ENCODE results near the gene REEP6. TPM values are rescaled to one million over a fixed set of nuclear protein-coding genes. Genes with fewer than 3 reads are reported as not detected.

REEP6 gene
- total RNA-seq, 4 donors from 2014 or later, result 0.76 to 3.0 (median 0.77) TPM; not detected in 1

DNA sequence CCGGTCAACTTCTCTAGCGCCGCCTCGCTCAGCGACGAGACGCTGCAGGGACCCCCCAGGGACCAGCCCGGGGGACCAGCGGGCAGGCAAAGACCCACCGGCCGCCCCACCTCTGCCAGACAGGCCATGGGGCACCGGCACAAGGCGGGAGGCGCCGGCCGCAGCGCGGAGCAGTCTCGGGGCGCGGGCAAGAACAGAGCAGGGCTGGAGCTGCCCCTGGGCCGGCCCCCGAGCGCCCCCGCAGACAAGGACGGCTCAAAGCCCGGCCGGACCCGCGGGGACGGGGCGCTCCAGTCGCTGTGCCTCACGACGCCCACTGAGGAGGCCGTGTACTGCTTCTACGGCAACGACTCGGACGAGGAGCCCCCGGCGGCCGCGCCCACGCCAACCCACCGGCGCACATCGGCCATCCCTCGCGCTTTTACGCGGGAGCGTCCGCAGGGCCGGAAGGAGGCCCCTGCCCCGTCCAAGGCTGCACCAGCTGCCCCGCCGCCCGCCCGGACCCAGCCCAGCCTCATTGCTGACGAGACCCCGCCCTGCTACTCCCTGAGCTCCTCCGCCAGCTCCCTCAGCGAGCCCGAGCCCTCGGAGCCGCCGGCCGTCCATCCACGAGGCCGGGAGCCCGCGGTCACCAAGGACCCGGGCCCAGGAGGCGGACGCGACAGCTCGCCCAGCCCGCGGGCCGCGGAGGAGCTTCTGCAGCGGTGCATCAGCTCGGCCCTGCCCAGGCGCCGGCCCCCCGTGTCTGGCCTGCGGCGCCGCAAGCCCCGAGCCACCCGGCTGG lies 23.3 kb upstream of the REEP6 start:
- intact Hi-C loops (cut with DNase I; ENCODE audit: low total_unique reads), result no loop called here
- peaks cover 32 to 40% of the 10 kb centered on the region in 2 donors for H3K27me3 ChIP-seq
- TF ChIP-seq POLR2A (IDR thresholded peaks at IDR 0.05), result no peak
- TF ChIP-seq, protein P1, sequence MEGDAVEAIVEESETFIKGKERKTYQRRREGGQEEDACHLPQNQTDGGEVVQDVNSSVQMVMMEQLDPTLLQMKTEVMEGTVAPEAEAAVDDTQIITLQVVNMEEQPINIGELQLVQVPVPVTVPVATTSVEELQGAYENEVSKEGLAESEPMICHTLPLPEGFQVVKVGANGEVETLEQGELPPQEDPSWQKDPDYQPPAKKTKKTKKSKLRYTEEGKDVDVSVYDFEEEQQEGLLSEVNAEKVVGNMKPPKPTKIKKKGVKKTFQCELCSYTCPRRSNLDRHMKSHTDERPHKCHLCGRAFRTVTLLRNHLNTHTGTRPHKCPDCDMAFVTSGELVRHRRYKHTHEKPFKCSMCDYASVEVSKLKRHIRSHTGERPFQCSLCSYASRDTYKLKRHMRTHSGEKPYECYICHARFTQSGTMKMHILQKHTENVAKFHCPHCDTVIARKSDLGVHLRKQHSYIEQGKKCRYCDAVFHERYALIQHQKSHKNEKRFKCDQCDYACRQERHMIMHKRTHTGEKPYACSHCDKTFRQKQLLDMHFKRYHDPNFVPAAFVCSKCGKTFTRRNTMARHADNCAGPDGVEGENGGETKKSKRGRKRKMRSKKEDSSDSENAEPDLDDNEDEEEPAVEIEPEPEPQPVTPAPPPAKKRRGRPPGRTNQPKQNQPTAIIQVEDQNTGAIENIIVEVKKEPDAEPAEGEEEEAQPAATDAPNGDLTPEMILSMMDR (IDR thresholded peaks at IDR 0.05), result no peak
- no peaks in the 10 kb centered on the region for H3K36me3 ChIP-seq
- peaks cover 12 to 53% of the 10 kb centered on the region in 2 donors for H3K4me1 ChIP-seq
- H3K9me3 ChIP-seq, result no peaks in the 10 kb centered on the region
- no peak for DNase-seq
- H3K27ac ChIP-seq, result no peak overlapping the region
- H3K4me3 ChIP-seq, result no peak overlapping the region

DNA sequence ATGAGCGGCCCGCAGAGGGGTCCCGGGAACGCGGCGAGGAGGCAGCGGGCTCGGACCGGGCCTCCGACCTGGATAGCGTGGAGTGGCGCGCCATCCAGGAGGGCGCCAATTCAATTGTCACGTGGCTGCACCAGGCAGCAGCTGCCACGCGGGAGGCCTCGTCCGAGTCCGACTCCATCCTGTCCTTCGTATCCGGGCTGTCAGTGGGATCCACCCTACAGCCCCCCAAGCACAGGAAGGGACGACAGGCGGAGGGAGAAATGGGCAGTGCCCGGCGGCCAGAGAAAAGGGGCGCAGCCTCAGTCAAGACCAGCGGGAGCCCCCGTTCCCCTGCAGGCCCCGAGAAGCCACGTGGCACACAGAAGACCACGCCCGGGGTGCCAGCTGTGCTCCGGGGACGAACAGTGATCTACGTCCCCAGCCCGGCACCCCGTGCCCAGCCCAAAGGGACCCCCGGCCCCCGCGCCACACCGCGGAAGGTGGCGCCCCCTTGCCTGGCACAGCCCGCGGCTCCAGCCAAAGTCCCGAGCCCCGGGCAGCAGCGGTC lies 22.6 kb upstream of the REEP6 start:
- H3K4me3 ChIP-seq, result no peak overlapping the region
- no peak for DNase-seq
- intact Hi-C loops (cut with DNase I; ENCODE audit: low total_unique reads), result no loop called here
- TF ChIP-seq POLR2A (IDR thresholded peaks at IDR 0.05), result no peak
- TF ChIP-seq, protein P1 (IDR thresholded peaks at IDR 0.05), result no peak
- H3K9me3 ChIP-seq, result no peaks in the 10 kb centered on the region
- no peaks in the 10 kb centered on the region for H3K36me3 ChIP-seq
- H3K27me3 ChIP-seq, result peaks cover 32 to 43% of the 10 kb centered on the region in 2 donors
- no peak overlapping the region for H3K27ac ChIP-seq
- H3K4me1 ChIP-seq, result peaks cover 12 to 53% of the 10 kb centered on the region in 2 donors

DNA sequence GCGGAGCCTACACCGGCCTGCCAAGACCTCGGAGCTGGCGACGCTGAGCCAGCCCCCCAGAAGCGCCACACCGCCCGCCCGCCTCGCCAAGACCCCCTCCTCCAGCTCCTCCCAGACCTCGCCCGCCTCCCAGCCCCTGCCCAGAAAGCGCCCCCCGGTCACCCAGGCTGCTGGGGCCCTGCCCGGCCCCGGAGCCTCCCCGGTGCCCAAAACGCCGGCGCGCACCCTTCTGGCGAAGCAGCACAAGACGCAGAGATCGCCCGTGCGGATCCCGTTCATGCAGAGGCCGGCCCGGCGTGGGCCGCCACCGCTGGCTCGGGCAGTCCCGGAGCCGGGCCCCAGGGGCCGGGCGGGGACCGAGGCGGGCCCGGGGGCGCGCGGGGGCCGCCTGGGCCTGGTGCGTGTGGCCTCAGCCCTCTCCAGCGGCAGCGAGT lies 22.1 kb upstream of the REEP6 start:
- Histone ChIP-seq H3K36me3 (no peaks in the 10 kb centered on the region), H3K4me1 (peaks cover 12 to 53% of the 10 kb centered on the region in 2 donors), H3K27me3 (peaks cover 32 to 44% of the 10 kb centered on the region in 2 donors), H3K27ac (no peak overlapping the region), H3K9me3 (no peaks in the 10 kb centered on the region), H3K4me3 (no peak overlapping the region)
- TF ChIP-seq, protein P1 (IDR thresholded peaks at IDR 0.05), result no peak
- TF ChIP-seq POLR2A (IDR thresholded peaks at IDR 0.05), result no peak
- DNase-seq, result no peak
- intact Hi-C loops (cut with DNase I; ENCODE audit: low total_unique reads), result no loop called here

DNA sequence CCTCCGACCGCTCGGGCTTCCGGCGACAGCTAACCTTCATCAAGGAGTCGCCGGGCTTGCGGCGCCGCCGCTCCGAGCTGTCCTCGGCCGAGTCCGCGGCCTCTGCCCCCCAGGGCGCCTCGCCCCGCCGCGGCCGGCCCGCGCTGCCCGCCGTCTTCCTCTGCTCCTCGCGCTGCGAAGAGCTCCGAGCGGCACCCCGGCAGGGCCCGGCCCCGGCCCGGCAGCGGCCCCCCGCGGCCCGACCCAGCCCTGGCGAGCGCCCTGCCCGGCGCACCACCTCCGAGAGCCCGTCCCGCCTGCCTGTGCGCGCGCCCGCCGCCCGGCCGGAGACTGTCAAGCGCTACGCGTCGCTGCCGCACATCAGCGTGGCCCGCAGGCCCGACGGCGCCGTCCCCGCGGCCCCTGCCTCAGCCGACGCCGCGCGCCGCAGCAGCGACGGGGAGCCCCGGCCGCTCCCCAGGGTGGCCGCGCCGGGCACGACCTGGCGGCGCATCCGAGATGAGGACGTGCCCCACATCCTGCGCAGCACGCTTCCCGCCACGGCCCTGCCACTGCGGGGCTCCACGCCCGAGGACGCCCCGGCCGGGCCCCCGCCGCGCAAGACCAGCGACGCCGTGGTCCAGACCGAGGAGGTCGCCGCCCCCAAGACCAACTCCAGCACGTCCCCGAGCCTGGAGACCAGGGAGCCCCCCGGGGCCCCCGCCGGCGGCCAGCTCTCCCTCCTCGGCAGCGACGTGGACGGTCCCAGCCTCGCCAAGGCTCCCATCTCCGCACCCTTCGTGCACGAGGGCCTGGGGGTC lies 21.5 kb upstream of the REEP6 start:
- no peaks in the 10 kb centered on the region for H3K9me3 ChIP-seq
- H3K4me1 ChIP-seq, result peaks cover 12 to 53% of the 10 kb centered on the region in 2 donors
- DNase-seq, result no peak
- peaks cover 32 to 44% of the 10 kb centered on the region in 2 donors for H3K27me3 ChIP-seq
- TF ChIP-seq, protein P1 (IDR thresholded peaks at IDR 0.05), result no peak
- TF ChIP-seq POLR2A (IDR thresholded peaks at IDR 0.05), result no peak
- H3K36me3 ChIP-seq, result no peaks in the 10 kb centered on the region
- H3K27ac ChIP-seq, result no peak overlapping the region
- peak overlapping the region in 1 of 2 donors; percentile 35 for H3K4me3 ChIP-seq
- intact Hi-C loops (cut with DNase I; ENCODE audit: low total_unique reads), result no loop called here

DNA sequence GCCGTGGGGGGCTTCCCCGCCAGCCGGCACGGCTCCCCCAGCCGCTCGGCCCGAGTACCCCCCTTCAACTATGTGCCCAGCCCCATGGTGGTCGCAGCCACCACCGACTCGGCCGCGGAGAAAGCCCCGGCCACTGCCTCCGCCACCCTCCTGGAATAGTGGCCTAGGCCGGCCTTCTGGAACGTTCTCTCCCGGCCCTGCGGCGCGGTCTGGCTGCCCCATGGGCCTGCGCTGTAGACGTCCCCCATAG lies 21.0 kb upstream of the REEP6 start:
- Histone ChIP-seq H3K27ac (no peak overlapping the region), H3K36me3 (no peaks in the 10 kb centered on the region), H3K9me3 (no peaks in the 10 kb centered on the region), H3K4me1 (peaks cover 12 to 53% of the 10 kb centered on the region in 2 donors), H3K4me3 (peak overlapping the region; percentile 8 to 35), H3K27me3 (peaks cover 32 to 44% of the 10 kb centered on the region in 2 donors)
- intact Hi-C loops (cut with DNase I; ENCODE audit: low total_unique reads), result no loop called here
- TF ChIP-seq, protein P1 (IDR thresholded peaks at IDR 0.05), result no peak
- TF ChIP-seq POLR2A (IDR thresholded peaks at IDR 0.05), result no peak
- no peak for DNase-seq

Data from uterus (tissue), 4 donors.